ENCODE data around the gene TAF3. TPM values are rescaled to one million over a fixed set of nuclear protein-coding genes. Genes with fewer than 3 reads are reported as not detected.
A peak's percentile ranks its signal among the peaks of the same experiment; 100 is the strongest.

The TAF3 gene
- total RNA-seq, 2 donors from 2014 or later, result 7.2 to 8.2 TPM

- no peaks in the 10 kb centered on the region for H3K36me3 ChIP-seq
- no peaks in the 10 kb centered on the region for H3K9me3 ChIP-seq
- H3K4me1 ChIP-seq (ENCODE audit: control insufficient read depth in 1 of 2, low read depth in 2 of 2), result no peaks in the 10 kb centered on the region
- DNase-seq (ENCODE audit: low spot score) (no peak), ATAC-seq (ENCODE audit: insufficient number of reproducible peaks, low FRiP score, low read depth) (no peak)
- no peak for TF ChIP-seq CTCF (IDR thresholded peaks at IDR 0.05)
- peaks cover 6% of the 10 kb centered on the region for H3K27me3 ChIP-seq (replicated peaks; ENCODE audit: insufficient read depth)
- H3K4me3 ChIP-seq, result peak overlapping the region; percentile 11
- H3K27ac ChIP-seq, result no peak overlapping the region
These were observed 242.4 kb downstream of the TAF3 start for GRCh38 chr10:8060704-8061121.

- DNase-seq (ENCODE audit: low spot score) (no peak), ATAC-seq (ENCODE audit: insufficient number of reproducible peaks, low FRiP score, low read depth) (no peak)
- H3K27ac ChIP-seq, result no peak overlapping the region
- no peaks in the 10 kb centered on the region for H3K36me3 ChIP-seq
- H3K27me3 ChIP-seq (replicated peaks; ENCODE audit: insufficient read depth), result peaks cover 6% of the 10 kb centered on the region
- no peak overlapping the region for H3K4me3 ChIP-seq
- H3K4me1 ChIP-seq (ENCODE audit: control insufficient read depth in 1 of 2, low read depth in 2 of 2), result no peaks in the 10 kb centered on the region
- TF ChIP-seq CTCF (IDR thresholded peaks at IDR 0.05), result no peak
- H3K9me3 ChIP-seq, result no peaks in the 10 kb centered on the region
These were observed 243.2 kb downstream of the TAF3 start for GRCh38 chr10:8061274-8062211.

GRCh38 chr10:8063128-8063908, 245.0 kb downstream of the TAF3 start:
- no peaks in the 10 kb centered on the region for H3K9me3 ChIP-seq
- H3K27ac ChIP-seq, result no peak overlapping the region
- H3K4me1 ChIP-seq (ENCODE audit: control insufficient read depth in 1 of 2, low read depth in 2 of 2), result no peaks in the 10 kb centered on the region
- no peak for ATAC-seq (ENCODE audit: insufficient number of reproducible peaks, low FRiP score, low read depth)
- no peak overlapping the region for H3K4me3 ChIP-seq
- DNase-seq (ENCODE audit: low spot score), result no peak
- H3K27me3 ChIP-seq (replicated peaks; ENCODE audit: insufficient read depth), result peaks cover 6% of the 10 kb centered on the region
- TF ChIP-seq CTCF (IDR thresholded peaks at IDR 0.05), result no peak
- no peaks in the 10 kb centered on the region for H3K36me3 ChIP-seq

GRCh38 chr10:8063935-8064334, 245.6 kb downstream of the TAF3 start:
- Histone ChIP-seq H3K36me3 (no peaks in the 10 kb centered on the region), H3K4me3 (no peak overlapping the region), H3K4me1 (ENCODE audit: control insufficient read depth in 1 of 2, low read depth in 2 of 2) (no peaks in the 10 kb centered on the region), H3K27ac (no peak overlapping the region), H3K27me3 (replicated peaks; ENCODE audit: insufficient read depth) (peaks cover 2% of the 10 kb centered on the region), H3K9me3 (no peaks in the 10 kb centered on the region)
- no peak for ATAC-seq (ENCODE audit: insufficient number of reproducible peaks, low FRiP score, low read depth)
- no peak for DNase-seq (ENCODE audit: low spot score)
- no peak for TF ChIP-seq CTCF (IDR thresholded peaks at IDR 0.05)

GRCh38 chr10:8064436-8064835, 246.1 kb downstream of the TAF3 start:
- Histone ChIP-seq H3K36me3 (no peaks in the 10 kb centered on the region), H3K4me1 (ENCODE audit: control insufficient read depth in 1 of 2, low read depth in 2 of 2) (no peaks in the 10 kb centered on the region), H3K4me3 (no peak overlapping the region), H3K27ac (no peak overlapping the region), H3K9me3 (no peaks in the 10 kb centered on the region), H3K27me3 (replicated peaks; ENCODE audit: insufficient read depth) (no peaks in the 10 kb centered on the region)
- ATAC-seq (ENCODE audit: insufficient number of reproducible peaks, low FRiP score, low read depth) (no peak), DNase-seq (ENCODE audit: low spot score) (no peak)
- no peak for TF ChIP-seq CTCF (IDR thresholded peaks at IDR 0.05)
